ENCODE measurements around the gene CCSER1. TPM values are rescaled to one million over a fixed set of nuclear protein-coding genes. Genes with fewer than 3 reads are reported as not detected.

Gene CCSER1
- total and polyA plus RNA-seq, 4 donors, result 0.61 to 23.0 (median 3.8) TPM

DNA sequence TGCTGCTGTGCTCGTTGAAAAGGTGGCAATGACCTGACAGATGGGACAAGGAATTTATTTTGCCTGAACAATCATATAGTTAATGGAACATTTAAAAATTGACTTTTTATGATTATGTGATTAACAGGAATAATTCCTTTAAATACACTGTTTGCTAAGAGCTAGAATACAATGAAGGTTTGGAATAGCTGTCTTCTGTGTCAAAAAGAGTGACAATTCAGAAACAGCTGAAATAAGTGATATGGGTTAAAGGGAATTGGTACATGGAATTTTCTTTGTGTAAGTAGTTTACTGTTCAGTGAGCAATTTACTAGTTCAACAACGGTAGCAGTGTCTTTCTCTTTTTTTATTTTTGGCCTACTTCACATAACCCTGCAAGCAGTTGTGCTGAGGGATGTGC, 1093.1 kb downstream of the CCSER1 start:
- TF ChIP-seq, protein P1, sequence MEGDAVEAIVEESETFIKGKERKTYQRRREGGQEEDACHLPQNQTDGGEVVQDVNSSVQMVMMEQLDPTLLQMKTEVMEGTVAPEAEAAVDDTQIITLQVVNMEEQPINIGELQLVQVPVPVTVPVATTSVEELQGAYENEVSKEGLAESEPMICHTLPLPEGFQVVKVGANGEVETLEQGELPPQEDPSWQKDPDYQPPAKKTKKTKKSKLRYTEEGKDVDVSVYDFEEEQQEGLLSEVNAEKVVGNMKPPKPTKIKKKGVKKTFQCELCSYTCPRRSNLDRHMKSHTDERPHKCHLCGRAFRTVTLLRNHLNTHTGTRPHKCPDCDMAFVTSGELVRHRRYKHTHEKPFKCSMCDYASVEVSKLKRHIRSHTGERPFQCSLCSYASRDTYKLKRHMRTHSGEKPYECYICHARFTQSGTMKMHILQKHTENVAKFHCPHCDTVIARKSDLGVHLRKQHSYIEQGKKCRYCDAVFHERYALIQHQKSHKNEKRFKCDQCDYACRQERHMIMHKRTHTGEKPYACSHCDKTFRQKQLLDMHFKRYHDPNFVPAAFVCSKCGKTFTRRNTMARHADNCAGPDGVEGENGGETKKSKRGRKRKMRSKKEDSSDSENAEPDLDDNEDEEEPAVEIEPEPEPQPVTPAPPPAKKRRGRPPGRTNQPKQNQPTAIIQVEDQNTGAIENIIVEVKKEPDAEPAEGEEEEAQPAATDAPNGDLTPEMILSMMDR (IDR thresholded peaks at IDR 0.05; ENCODE audit: control extremely low read depth, extremely low read depth), result no peak
- ATAC-seq (ENCODE audit: insufficient read depth, low FRiP score), result no peak
- Histone ChIP-seq H3K4me3 (no peak overlapping the region), H3K36me3 (ENCODE audit: control insufficient read depth in 4 of 4, insufficient read depth in 4 of 4, low read length in 4 of 4) (no peaks in the 10 kb centered on the region), H3K9me3 (ENCODE audit: control insufficient read depth in 4 of 4, insufficient read depth in 3 of 4, low read length in 3 of 4) (no peaks in the 10 kb centered on the region), H3K4me1 (ENCODE audit: control insufficient read depth in 5 of 5, insufficient read depth in 5 of 5, low read length in 5 of 5) (no peaks in the 10 kb centered on the region), H3K27ac (ENCODE audit: low read depth in 1 of 2, low read length in 1 of 2) (no peak overlapping the region), H3K27me3 (ENCODE audit: control insufficient read depth in 3 of 3, insufficient read depth in 3 of 3, low read length in 2 of 3) (no peaks in the 10 kb centered on the region), H3K9ac (ENCODE audit: insufficient read depth in 1 of 2, low read length in 2 of 2) (no peak overlapping the region)
- no peak for DNase-seq
- 75 to 82% methylated on average over 2 of the region's 2 CpGs for WGBS, 2 donors

DNA sequence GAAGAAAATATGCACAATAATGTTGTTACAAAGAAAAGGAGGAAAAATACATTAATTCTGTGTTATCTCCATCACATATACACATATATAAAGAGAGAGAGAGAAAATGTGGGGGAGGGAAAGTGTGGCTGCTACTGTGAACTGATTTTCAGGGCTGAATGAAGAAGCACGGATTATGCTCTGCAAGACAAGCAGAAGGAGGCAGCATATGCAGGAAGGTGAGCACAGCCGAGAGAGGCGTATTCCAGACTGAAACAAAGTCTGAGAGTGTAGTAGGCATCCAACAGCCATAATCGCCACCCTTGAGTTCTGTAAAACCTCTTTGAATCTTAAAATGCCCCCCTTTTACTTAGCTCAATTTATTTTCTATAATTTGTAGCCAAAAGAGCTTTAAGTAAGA, 1094.8 kb downstream of the CCSER1 start:
- 89 to 92% methylated on average over 4 of the region's 4 CpGs for WGBS, 2 donors
- Histone ChIP-seq H3K9me3 (ENCODE audit: control insufficient read depth in 4 of 4, insufficient read depth in 3 of 4, low read length in 3 of 4) (no peaks in the 10 kb centered on the region), H3K36me3 (ENCODE audit: control insufficient read depth in 4 of 4, insufficient read depth in 4 of 4, low read length in 4 of 4) (no peaks in the 10 kb centered on the region), H3K4me1 (ENCODE audit: control insufficient read depth in 5 of 5, insufficient read depth in 5 of 5, low read length in 5 of 5) (no peaks in the 10 kb centered on the region), H3K27me3 (ENCODE audit: control insufficient read depth in 3 of 3, insufficient read depth in 3 of 3, low read length in 2 of 3) (no peaks in the 10 kb centered on the region), H3K4me3 (no peak overlapping the region), H3K27ac (ENCODE audit: low read depth in 1 of 2, low read length in 1 of 2) (no peak overlapping the region), H3K9ac (ENCODE audit: insufficient read depth in 1 of 2, low read length in 2 of 2) (no peak overlapping the region)
- TF ChIP-seq, protein P1 (IDR thresholded peaks at IDR 0.05; ENCODE audit: control extremely low read depth, extremely low read depth), result no peak
- DNase-seq, result no peak
- ATAC-seq (ENCODE audit: insufficient read depth, low FRiP score), result no peak

DNA sequence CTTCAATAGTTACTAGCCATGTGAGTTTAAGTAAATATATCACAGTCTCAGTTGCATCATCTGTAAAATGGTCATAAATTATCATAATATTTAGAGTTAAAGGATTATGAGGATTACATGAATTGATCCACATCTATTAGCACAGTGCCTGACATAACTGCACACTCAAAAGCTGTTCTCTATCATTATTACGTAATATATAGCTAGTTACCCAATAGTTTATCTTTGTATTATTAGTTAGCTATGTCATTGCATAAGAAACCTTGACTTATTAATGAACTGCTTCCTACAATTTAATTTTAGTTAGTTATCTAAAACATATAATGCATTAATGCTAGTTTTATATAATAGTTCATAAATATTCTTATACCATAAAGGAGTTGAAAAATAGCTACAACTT, 1099.7 kb downstream of the CCSER1 start:
- no peaks in the 10 kb centered on the region for H3K4me1 ChIP-seq (ENCODE audit: control insufficient read depth in 5 of 5, insufficient read depth in 5 of 5, low read length in 5 of 5)
- H3K9ac ChIP-seq (ENCODE audit: insufficient read depth in 1 of 2, low read length in 2 of 2), result no peak overlapping the region
- ATAC-seq (ENCODE audit: insufficient read depth, low FRiP score) (no peak), DNase-seq (peak in 2 of 3 donors; percentile 56 to 61)
- no peak overlapping the region for H3K27ac ChIP-seq (ENCODE audit: low read depth in 1 of 2, low read length in 1 of 2)
- WGBS, 2 donors, result 73 to 79% methylated on average over 1 of the region's 1 CpG
- H3K4me3 ChIP-seq, result no peak overlapping the region
- no peaks in the 10 kb centered on the region for H3K27me3 ChIP-seq (ENCODE audit: control insufficient read depth in 3 of 3, insufficient read depth in 3 of 3, low read length in 2 of 3)
- H3K9me3 ChIP-seq (ENCODE audit: control insufficient read depth in 4 of 4, insufficient read depth in 3 of 4, low read length in 3 of 4), result no peaks in the 10 kb centered on the region
- TF ChIP-seq, protein P1 (IDR thresholded peaks at IDR 0.05; ENCODE audit: control extremely low read depth, extremely low read depth), result no peak
- H3K36me3 ChIP-seq (ENCODE audit: control insufficient read depth in 4 of 4, insufficient read depth in 4 of 4, low read length in 4 of 4), result no peaks in the 10 kb centered on the region

DNA sequence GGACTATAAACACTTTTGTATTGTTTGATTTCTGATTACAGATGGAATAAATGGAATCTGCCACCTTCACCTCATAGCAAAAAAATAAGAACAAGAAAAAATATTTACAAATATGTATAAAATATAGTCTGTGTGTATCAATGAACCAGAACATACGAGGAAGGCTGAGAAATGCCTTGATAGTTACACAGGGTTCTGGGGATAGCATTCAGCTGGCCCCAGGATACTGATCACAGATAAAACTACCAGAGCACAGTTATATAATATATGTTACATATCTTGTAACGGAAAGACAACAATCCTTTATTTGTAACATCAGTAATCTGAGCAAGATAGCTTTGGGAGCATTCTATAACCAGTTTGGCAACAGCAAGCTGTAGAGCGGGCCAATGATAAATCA, 1101.5 kb downstream of the CCSER1 start:
- no peak for DNase-seq
- WGBS, 2 donors, result 86 to 92% methylated on average over 3 of the region's 3 CpGs
- Histone ChIP-seq H3K9ac (ENCODE audit: insufficient read depth in 1 of 2, low read length in 2 of 2) (no peak overlapping the region), H3K27ac (ENCODE audit: low read depth in 1 of 2, low read length in 1 of 2) (no peak overlapping the region), H3K9me3 (ENCODE audit: control insufficient read depth in 4 of 4, insufficient read depth in 3 of 4, low read length in 3 of 4) (no peaks in the 10 kb centered on the region), H3K4me3 (no peak overlapping the region), H3K36me3 (ENCODE audit: control insufficient read depth in 4 of 4, insufficient read depth in 4 of 4, low read length in 4 of 4) (no peaks in the 10 kb centered on the region), H3K27me3 (ENCODE audit: control insufficient read depth in 3 of 3, insufficient read depth in 3 of 3, low read length in 2 of 3) (no peaks in the 10 kb centered on the region), H3K4me1 (ENCODE audit: control insufficient read depth in 5 of 5, insufficient read depth in 5 of 5, low read length in 5 of 5) (no peaks in the 10 kb centered on the region)
- no peak for ATAC-seq (ENCODE audit: insufficient read depth, low FRiP score)
- TF ChIP-seq, protein P1 (IDR thresholded peaks at IDR 0.05; ENCODE audit: control extremely low read depth, extremely low read depth), result no peak
